AG08395 (cell line): ENCODE measurements around the gene CD82.

Source experiments
- DNase-seq: peaks from one replicate; pipeline ENCODE4 v3.0.0; 2012; ENCODE audit warnings: mixed read lengths, low spot score

The CD82 gene

DNA sequence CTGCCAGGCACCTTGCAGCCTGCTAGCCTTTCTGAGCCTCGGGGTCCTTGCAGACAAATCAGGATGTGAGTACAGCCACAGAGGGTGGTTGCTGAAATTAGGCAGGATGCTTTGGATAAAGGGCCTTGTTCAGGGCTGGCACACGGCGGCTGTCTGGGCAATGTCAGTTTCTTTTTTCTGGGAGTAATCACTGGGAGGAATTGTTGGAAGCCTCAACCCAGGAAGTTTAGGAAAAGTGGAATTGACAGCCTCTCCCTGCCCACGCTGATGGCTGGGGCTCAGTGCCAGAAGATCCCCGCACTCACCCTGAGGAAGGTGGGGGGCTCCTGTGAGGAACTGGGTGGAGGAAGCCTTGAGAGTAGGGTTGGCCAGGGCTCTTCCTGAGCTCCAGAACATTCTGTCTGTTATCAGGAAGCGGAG, 37.4 kb downstream of the CD82 start:
- DNase-seq = no peak

GRCh38 chr11:44604171-44604581, 38.7 kb downstream of the CD82 start:
- DNase-seq = no peak

DNA sequence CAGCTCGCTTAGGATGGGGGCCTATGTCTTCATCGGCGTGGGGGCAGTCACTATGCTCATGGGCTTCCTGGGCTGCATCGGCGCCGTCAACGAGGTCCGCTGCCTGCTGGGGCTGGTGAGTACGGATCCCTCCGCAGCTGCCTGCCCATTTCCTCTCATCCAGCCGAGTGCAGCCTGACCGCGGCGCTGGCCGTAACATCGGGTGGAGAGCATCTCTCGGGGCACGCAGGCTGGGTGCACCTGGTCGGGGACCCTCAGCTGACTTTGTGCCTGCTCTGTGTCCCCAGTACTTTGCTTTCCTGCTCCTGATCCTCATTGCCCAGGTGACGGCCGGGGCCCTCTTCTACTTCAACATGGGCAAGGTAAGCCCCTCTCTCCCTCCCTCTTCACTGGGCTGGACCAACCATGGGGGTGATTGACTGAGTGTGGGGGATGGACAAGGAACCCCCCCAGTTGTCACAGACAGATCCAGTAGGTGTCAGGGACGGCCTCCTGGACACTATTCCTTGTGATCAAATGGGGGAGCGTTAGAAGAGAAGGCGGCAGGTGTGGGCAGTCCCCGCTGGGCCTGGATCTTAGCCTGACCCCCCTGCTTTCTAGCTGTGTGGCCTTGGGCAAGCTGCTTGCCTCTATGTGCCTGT, 39.7 kb downstream of the CD82 start:
- no peak for DNase-seq

GRCh38 chr11:44605965-44606364, 40.5 kb downstream of the CD82 start:
- DNase-seq = no peak

DNA sequence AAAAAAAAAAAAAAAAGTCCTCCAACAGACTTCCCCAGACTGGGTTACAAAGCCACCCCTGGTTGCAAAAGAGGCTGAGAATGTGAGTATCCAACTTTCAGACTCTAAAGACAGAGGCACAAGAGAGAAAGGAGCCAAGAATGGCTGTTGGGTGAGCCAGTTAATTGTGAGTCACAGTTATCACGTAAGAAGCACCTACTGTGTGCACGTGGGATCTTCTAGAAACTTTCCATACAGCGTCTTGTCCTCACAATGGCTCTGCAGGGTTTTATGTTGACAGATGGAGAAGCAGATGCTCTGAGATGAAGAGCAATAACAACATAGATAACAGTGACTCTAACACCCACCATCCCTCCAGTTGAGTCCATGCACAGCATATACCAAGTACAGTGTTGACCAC, 41.0 kb downstream of the CD82 start:
- DNase-seq = no peak

- DNase-seq = peak; percentile 57
Measured at GRCh38 chr11:44607319-44607962, 42.0 kb downstream of the CD82 start.

DNA sequence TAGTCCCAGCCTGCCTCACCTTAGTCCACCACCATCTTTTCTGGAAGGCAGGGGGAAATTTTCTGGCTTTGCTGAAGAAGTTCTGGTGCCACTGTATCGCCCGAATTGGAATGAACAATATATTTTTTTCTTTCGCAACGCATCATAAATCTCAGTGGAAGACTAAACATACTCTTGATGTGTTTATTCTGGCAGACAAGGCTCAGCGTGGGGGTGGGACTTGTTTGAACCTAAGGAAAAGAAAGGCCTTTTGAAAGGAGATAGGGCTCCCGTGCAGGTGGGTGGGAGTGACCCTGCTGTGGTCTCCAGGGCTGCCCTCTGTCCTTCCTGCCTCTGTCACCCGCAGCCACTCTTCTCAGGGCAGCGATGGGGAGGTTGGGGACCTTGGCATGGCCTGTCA, 42.5 kb downstream of the CD82 start:
- no peak for DNase-seq

DNA sequence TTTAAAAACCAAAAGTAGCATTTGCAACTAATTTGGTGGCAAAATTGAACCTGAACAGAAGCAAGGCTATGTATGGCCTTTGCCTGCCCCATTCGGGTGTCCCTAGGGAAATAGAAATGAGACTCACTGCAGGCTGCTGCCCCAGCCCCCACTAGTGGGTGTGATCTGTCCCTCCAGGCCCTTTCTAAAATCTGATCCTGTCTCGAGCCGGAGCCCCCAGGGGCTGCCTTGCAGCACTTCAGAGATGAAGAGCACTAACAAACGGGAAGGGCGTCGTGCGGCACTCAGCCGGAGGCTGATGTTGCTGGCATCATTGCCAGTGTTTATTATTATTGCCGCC, 43.2 kb downstream of the CD82 start:
- DNase-seq = no peak

GRCh38 chr11:44608991-44609782, 43.7 kb downstream of the CD82 start:
- no peak for DNase-seq

DNA sequence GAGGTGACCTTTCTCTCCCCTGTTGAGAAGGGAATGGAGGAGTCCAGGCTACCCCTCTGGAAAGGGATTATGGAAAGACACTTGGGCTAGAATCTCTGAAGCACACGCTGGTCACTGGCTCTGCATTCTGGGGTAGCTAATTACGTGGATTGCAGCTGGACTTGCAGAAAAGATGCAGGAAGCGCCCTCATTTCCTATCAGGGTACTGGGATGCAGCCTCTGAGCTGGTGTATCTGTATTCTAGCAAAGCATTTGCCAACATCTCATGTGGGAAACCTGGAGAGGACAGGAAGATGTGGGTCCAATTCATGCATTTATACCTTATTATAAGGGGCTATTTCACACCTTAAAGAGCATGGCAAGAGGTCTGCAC, 44.3 kb downstream of the CD82 start:
- no peak for DNase-seq

DNA sequence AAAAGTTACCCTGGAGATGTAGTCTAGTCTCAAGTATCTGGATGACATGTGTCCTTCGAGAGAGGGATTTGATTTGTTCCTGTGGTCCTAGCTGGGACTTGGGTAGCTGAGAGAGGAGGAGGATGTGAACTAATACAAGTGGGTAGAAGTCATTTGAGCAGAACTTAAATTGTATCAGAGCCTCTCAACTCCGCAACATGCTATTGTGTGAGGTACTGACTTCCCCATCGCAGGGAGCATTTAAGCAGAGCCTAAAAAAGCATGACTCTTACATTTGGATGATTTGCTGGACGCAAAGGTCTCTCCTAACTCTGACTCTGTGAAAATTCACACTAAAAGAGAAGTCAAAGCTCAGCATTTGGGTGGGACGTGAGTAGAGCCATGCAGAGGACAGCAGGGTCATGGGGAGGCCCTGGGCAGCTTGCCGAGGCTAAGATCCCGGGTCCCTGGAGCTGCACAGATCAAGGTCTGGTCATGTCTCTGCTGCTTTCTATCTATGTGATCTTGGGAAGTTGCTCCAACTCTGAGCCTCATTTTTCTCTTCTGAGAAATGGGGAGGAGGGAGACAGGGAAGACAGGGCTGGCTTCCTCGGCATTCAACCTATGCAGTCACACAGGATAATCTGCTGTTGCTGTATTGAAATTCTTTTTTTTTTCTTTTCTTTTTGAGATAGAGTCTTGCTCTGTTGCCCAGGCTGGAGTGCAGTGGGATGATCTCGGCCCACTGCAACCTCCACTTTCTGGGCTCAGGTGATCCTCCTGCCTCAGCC, 44.9 kb downstream of the CD82 start:
- DNase-seq = no peak

DNA sequence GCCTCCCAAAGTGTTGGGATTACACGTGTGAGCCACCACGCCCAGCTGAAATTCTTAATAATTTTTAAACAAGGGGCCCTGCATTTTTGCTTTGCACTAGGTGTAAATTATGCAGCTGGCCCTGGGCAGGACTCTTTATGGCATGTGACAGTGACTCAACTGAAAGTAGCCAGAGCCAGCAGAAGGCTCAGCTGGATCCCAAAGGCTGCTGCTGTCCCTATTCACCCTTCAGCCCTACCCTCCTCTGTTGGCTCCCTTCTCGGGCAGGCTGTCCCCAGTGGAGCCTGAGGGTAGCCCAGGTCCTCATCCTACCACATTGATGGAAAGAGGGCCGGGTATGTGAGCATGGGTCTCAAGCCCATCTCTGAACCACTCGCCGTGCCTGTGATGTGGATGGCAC, 45.6 kb downstream of the CD82 start:
- DNase-seq = peak; percentile 37

DNA sequence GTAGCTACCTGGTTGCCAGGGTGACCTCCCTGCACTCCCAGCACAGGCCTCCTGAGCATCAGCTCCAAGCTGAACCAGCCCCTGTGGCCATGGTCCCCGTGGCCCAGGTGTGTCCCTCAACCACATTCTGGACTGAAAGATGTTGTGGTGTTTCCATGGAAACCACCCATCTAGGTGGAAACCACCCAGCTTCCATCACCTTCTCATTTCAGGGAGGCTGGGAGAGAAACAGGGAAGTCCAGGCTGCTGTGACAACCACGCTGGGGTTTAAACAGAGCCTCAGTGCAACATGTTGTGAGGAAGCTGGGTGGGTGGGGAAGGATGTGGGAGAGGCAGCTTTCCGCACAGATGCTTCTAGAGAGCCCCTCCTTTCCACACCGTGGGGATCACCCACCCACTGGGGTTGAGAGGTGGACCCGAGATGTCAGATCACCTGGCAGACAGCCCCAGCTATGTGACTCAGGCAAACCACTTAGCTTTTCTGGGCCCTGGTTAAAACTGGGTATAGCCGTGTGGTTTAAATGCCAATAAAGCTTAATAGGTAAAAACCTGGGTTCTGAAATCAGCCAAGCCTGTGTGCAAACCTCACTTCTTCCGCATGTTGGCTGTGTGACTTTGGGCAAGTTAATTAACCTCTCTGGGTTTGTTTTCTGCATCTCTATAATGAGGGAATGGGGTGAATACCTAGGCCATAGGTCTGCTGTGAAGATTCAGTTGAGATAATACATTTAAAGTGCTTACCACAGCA, 46.4 kb downstream of the CD82 start:
- no peak for DNase-seq

GRCh38 chr11:44613153-44613552, 47.7 kb downstream of the CD82 start:
- no peak for DNase-seq

- no peak for DNase-seq
Measured at GRCh38 chr11:44614281-44614775, 48.9 kb downstream of the CD82 start.

DNA sequence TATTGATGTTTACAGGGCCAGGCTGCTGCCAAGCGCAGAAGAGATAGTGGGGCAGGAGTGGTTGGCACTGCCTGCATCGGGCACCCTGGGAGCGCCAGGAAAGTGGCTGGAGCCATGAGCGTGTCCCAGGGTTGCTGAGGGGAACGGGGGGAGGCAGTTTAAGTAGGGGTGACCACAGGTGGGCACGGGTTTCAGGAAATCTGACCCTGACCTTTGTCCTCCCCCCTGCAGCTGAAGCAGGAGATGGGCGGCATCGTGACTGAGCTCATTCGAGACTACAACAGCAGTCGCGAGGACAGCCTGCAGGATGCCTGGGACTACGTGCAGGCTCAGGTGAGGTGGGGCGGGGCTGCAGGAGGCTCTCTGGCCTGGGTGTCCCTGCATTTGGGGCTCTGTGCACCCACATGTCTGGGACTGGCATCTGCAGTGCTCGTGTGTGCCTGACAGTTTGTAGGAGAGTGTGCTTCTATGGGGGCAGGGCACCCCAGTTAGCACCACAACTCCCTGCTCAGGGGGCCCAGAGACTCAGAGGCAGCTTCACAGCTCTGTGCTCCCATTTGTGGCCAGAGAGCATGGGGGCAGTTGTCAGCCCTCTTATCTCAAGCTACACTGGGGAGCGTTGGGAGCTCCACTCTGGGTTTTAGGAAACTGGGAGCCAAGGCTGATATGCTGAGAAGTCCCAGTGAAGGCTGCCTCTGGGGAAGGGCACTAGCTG, 49.7 kb downstream of the CD82 start:
- DNase-seq = no peak

GRCh38 chr11:44615913-44616791, 50.7 kb downstream of the CD82 start:
- no peak for DNase-seq

DNA sequence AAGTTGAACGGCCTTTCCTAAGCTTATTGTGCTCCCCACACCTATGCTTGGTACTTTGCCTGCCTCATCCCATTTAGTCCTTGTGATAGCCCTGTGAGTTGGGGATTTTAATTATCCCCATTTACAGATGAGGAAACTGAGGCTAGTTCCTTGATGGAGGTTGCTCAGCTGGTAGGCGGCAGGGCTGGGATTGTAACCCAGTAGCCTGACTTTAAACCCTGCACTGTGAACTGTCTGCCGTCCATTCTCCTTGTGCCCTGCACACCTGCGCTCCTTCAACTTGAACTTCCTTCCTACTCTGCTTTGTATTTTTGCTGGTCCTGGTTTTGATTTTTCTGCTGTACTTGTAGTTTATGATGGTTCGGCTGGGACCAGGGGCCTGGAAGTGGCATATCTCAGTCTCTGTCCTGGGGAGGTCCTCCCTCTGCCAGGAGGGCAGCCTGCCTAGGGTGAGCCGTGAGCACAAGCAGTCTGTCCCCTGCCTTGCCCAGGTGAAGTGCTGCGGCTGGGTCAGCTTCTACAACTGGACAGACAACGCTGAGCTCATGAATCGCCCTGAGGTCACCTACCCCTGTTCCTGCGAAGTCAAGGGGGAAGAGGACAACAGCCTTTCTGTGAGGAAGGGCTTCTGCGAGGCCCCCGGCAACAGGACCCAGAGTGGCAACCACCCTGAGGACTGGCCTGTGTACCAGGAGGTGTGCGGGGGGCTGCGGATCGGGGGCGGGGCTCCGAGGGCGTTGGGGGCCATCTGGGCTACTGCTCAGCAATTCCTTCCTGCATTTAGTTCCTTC, 52.4 kb downstream of the CD82 start:
- no peak for DNase-seq
